ENCODE measurements around the gene SWI5. TPM values are rescaled to one million over a fixed set of nuclear protein-coding genes. Genes with fewer than 3 reads are reported as not detected.

Gene SWI5
- total RNA-seq, 1 experiment from 2014 or later, result 18.0 TPM

- H3K4me3 Mint-ChIP-seq (ENCODE audit: unreplicated experiment), result no peak overlapping the region
- no peaks in the 10 kb centered on the region for H3K9me3 Mint-ChIP-seq (ENCODE audit: unreplicated experiment)
- no peaks in the 10 kb centered on the region for H3K27me3 Mint-ChIP-seq (ENCODE audit: insufficient read depth, unreplicated experiment)
- no peak for TF ChIP-seq CTCF (IDR thresholded peaks at IDR 0.05; ENCODE audit: insufficient read depth in 1 of 2, low read depth in 1 of 2, low read length in 1 of 2, severe bottlenecking in 1 of 2, unreplicated experiment in 1 of 2)
- H3K36me3 Mint-ChIP-seq (ENCODE audit: insufficient read depth, unreplicated experiment), result peaks cover 35% of the 10 kb centered on the region
- ChIA-PET POLR2A (no interaction called here), CTCF (no interaction called here)
- Histone ChIP-seq H3K9me3 (no peaks in the 10 kb centered on the region), H3K4me3 (ENCODE audit: low read depth, low read length) (no peak overlapping the region), H3K27me3 (replicated peaks; ENCODE audit: control insufficient read depth, insufficient read depth, low read length) (no peaks in the 10 kb centered on the region), H3K36me3 (ENCODE audit: control insufficient read depth, insufficient read depth, low read length) (0 out of 2 replicates have a peak, but pooled peaks cover 2% of the 10 kb centered on the region), H3K4me1 (peaks cover 17% of the 10 kb centered on the region)
- BruUV-seq (replicated peaks), result no TSS peak
- intact Hi-C loops (cut with micrococcal nuclease; ENCODE audit: unreplicated experiment), result no loop called here
- peaks cover 7% of the 10 kb centered on the region for H3K4me1 Mint-ChIP-seq (ENCODE audit: low read depth, unreplicated experiment)
- H3K27ac Mint-ChIP-seq (ENCODE audit: unreplicated experiment), result no peak overlapping the region
- DNase-seq, result no peak
These were observed 48.3 kb downstream of the SWI5 start for GRCh38 chr9:128324401-128324800.

GRCh38 chr9:128325629-128326028, 49.6 kb downstream of the SWI5 start:
- Mint-ChIP-seq H3K36me3 (ENCODE audit: insufficient read depth, unreplicated experiment) (peaks cover 35% of the 10 kb centered on the region), H3K4me3 (ENCODE audit: unreplicated experiment) (no peak overlapping the region), H3K9me3 (ENCODE audit: unreplicated experiment) (no peaks in the 10 kb centered on the region), H3K27ac (ENCODE audit: unreplicated experiment) (no peak overlapping the region), H3K27me3 (ENCODE audit: insufficient read depth, unreplicated experiment) (no peaks in the 10 kb centered on the region), H3K4me1 (ENCODE audit: low read depth, unreplicated experiment) (peaks cover 7% of the 10 kb centered on the region)
- BruUV-seq (replicated peaks), result no TSS peak
- peaks cover 18% of the 10 kb centered on the region for H3K4me1 ChIP-seq
- no peak overlapping the region for H3K4me3 ChIP-seq (ENCODE audit: low read depth, low read length)
- intact Hi-C loops (cut with micrococcal nuclease; ENCODE audit: unreplicated experiment), result no loop called here
- H3K9me3 ChIP-seq, result no peaks in the 10 kb centered on the region
- DNase-seq, result no peak
- ChIA-PET POLR2A (no interaction called here), CTCF (no interaction called here)
- no peak for TF ChIP-seq CTCF (IDR thresholded peaks at IDR 0.05; ENCODE audit: insufficient read depth in 1 of 2, low read depth in 1 of 2, low read length in 1 of 2, severe bottlenecking in 1 of 2, unreplicated experiment in 1 of 2)
- no peaks in the 10 kb centered on the region for H3K27me3 ChIP-seq (replicated peaks; ENCODE audit: control insufficient read depth, insufficient read depth, low read length)
- H3K36me3 ChIP-seq (ENCODE audit: control insufficient read depth, insufficient read depth, low read length), result 0 out of 2 replicates have a peak, but pooled peaks cover 2% of the 10 kb centered on the region

GRCh38 chr9:128333451-128333869, 57.4 kb downstream of the SWI5 start:
- peak; percentile 29 to 63 for DNase-seq
- peaks cover 23% of the 10 kb centered on the region for H3K4me1 ChIP-seq
- BruUV-seq (replicated peaks), result no TSS peak
- intact Hi-C loops (cut with micrococcal nuclease; ENCODE audit: unreplicated experiment), result no loop called here
- Mint-ChIP-seq H3K27me3 (ENCODE audit: insufficient read depth, unreplicated experiment) (no peaks in the 10 kb centered on the region), H3K4me3 (ENCODE audit: unreplicated experiment) (no peak overlapping the region), H3K9me3 (ENCODE audit: unreplicated experiment) (no peaks in the 10 kb centered on the region), H3K36me3 (ENCODE audit: insufficient read depth, unreplicated experiment) (peaks cover 4% of the 10 kb centered on the region), H3K4me1 (ENCODE audit: low read depth, unreplicated experiment) (no peaks in the 10 kb centered on the region), H3K27ac (ENCODE audit: unreplicated experiment) (no peak overlapping the region)
- 0 out of 2 replicates have a peak, but pooled peaks cover 2% of the 10 kb centered on the region for H3K36me3 ChIP-seq (ENCODE audit: control insufficient read depth, insufficient read depth, low read length)
- H3K27me3 ChIP-seq (replicated peaks; ENCODE audit: control insufficient read depth, insufficient read depth, low read length), result no peaks in the 10 kb centered on the region
- ChIA-PET POLR2A (no interaction called here), CTCF (no interaction called here)
- H3K4me3 ChIP-seq (ENCODE audit: low read depth, low read length), result no peak overlapping the region
- H3K9me3 ChIP-seq, result no peaks in the 10 kb centered on the region
- TF ChIP-seq CTCF (IDR thresholded peaks at IDR 0.05; ENCODE audit: insufficient read depth in 1 of 2, low read depth in 1 of 2, low read length in 1 of 2, severe bottlenecking in 1 of 2, unreplicated experiment in 1 of 2), result no peak
